ENCODE measurements around the gene TCP11L1.
"Not testable (repeated sequence)": the region's sequence is repeated elsewhere in the genome, so short reads cannot be mapped to it uniquely, and the experiment has no call there.

TCP11L1 gene

DNA sequence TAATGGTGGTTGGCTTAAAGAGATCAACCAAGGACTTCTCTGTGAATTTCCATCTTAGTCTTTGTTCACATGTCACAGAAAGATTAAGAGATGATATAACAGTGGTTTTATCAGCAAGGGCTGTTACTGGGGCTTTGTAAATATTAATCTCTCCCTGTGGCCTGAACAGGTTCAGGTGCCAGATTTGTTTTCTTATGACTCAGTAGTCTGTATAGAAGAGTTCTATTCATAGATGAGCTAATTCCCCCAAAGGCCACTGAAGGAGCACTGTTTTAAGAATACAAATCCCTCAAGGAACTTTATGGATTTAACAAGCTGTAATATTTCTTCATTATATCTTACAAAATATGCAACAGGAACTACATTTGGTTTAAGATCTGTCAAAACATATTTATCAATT is 50.4 kb downstream of the TCP11L1 start:
- no peak for DNase-seq (ENCODE audit: low spot score)
- TF ChIP-seq, protein P1, sequence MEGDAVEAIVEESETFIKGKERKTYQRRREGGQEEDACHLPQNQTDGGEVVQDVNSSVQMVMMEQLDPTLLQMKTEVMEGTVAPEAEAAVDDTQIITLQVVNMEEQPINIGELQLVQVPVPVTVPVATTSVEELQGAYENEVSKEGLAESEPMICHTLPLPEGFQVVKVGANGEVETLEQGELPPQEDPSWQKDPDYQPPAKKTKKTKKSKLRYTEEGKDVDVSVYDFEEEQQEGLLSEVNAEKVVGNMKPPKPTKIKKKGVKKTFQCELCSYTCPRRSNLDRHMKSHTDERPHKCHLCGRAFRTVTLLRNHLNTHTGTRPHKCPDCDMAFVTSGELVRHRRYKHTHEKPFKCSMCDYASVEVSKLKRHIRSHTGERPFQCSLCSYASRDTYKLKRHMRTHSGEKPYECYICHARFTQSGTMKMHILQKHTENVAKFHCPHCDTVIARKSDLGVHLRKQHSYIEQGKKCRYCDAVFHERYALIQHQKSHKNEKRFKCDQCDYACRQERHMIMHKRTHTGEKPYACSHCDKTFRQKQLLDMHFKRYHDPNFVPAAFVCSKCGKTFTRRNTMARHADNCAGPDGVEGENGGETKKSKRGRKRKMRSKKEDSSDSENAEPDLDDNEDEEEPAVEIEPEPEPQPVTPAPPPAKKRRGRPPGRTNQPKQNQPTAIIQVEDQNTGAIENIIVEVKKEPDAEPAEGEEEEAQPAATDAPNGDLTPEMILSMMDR (IDR thresholded peaks at IDR 0.05), result no peak
- no peak overlapping the region for H3K4me3 ChIP-seq
- H3K27ac ChIP-seq, result no peak overlapping the region

DNA sequence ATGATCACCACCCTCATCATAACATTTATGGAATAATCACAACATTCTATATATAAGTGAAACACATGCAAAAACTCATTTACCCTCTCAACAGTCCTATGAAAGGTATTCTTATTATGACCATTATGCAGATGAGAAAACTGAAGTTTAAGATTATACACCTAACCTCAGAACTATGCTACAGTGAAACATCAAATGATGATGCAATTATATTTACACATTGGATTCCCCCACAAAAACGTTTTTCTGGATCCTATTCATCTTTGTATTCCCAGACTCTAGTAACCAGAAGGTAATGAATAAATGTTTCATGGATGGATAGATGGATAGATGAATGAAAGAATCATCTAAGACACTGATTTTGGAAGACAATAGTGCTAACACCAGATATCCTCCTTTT is 54.8 kb downstream of the TCP11L1 start:
- DNase-seq (ENCODE audit: low spot score), result no peak
- Histone ChIP-seq H3K27ac (no peak overlapping the region), H3K4me3 (no peak overlapping the region)
- TF ChIP-seq, protein P1 (IDR thresholded peaks at IDR 0.05), result no peak

DNA sequence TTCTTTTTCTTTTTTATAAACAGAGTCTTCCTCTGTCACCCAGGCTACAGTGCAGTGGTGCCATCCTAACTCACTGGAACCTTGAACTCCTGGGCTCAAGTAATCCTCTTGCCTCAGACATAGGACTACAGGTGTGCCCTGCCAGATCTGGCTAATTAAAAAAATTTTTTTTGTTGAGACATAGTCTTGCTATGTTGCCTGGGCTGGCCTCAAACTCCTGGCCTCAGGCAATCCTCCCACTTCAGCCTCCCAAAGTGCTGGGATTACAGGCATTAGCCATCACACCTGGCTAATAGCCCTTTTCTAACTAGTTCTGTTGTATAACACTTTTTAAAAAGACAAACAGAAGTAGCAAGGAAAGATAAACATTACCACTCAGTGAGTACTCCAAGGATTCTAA is 64.5 kb downstream of the TCP11L1 start:
- TF ChIP-seq, protein P1 (IDR thresholded peaks at IDR 0.05), result no peak
- no peak overlapping the region for H3K4me3 ChIP-seq
- no peak for DNase-seq (ENCODE audit: low spot score)

DNA sequence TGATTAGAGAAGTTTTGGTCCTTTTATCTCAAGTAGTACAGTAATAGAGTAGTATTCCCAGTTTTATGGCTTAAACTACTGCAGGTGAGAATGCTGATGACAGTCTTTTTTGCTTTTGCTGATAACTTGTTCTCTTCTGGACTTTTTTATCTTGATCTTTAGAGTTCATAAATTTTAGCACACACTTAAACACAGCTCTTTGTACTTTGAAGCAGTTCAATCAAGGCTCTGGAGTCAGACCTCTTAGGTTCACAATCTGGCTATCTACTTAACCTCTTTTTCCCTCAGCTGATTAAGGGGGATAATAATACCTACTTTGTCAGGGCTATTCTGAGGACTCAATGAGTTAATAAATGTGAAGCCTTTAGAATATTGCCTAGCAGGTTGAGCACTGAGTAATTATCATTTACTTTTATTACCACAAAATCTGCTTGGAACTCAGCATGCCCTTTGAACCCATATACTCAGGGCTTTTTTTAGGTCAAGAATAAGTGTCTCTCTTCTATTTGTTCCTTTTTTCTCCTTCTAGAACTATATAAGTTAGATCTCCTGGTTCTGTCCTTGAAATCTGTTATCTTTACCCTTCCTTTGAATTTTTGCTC is 70.0 kb downstream of the TCP11L1 start:
- H3K27ac ChIP-seq, result no peak overlapping the region
- no peak for DNase-seq (ENCODE audit: low spot score)

More for the DNA sequence above, 64.5 kb downstream of the TCP11L1 start:
- no peak overlapping the region for H3K27ac ChIP-seq

DNA sequence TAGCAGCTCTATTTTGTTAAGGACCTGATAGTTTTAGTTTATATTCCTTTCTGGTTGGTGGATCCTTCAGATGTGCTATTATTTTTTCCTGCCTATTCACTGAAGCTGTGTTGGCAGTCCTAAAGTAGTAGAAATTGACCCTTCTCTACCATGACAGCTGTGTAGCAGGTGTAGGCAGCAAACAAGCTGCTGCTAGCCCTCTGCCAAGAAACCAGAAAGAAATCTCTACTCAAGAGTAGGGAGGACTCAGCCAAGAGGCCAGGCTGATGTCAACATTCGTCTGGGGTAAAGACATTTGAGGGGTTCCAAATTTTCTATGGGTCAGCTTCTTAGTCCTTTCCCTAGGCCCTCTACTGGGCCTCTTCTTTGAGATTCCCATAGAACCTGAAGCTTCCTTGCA is 70.7 kb downstream of the TCP11L1 start:
- TF ChIP-seq, protein P1 (IDR thresholded peaks at IDR 0.05), result no peak
- H3K27ac ChIP-seq, result no peak overlapping the region
- DNase-seq (ENCODE audit: low spot score), result no peak
- H3K4me3 ChIP-seq, result no peak overlapping the region

More for the DNA sequence above, 70.0 kb downstream of the TCP11L1 start:
- TF ChIP-seq, protein P1 (IDR thresholded peaks at IDR 0.05), result no peak
- no peak overlapping the region for H3K4me3 ChIP-seq

DNA sequence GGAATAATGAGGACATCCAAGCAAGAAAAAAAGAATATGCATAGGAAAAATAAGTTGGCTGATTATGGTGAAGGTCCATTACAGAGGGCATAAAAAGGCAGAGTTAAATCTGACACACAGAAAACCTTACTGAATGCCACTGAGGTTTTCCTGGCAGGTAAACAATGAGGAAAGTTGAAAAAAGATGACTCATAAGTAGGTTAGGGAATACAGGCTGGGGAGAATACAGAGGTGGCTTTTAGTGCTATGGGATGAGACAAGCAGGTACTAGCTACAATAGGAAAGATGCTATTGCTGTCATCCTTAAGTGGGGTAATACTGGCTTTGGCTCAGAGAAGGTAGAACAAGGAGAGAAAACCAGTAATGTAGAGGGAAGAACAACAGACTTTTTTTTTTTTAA is 77.2 kb downstream of the TCP11L1 start:
- Histone ChIP-seq H3K4me3 (no peak overlapping the region), H3K27ac (no peak overlapping the region)
- no peak for DNase-seq (ENCODE audit: low spot score)
- TF ChIP-seq, protein P1 (IDR thresholded peaks at IDR 0.05), result no peak

DNA sequence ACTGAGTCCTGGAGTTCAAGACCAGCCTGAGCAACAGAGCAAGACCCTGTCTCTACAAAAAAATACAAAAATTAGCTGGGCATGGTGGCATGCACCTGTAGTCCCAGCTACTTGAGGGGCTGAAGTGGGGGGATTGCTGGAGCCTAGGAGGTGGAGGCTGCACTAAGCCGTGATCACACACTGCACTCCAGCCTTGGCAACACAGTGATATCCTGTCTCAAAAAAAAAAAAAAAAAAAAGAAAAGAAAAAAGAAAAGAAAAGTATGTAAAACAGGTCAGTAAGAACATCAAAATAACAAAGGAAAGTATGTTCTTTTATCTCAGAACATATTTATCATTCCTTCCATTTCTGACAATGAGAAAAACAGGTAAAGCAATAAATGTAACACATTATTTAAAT is 83.3 kb downstream of the TCP11L1 start:
- H3K27ac ChIP-seq; H3K4me3 ChIP-seq; DNase-seq (ENCODE audit: low spot score): not testable (repeated sequence)
